NCI-H2196 (cell line): ENCODE results near the gene POLR1H.
"Not testable (repeated sequence)": the region's sequence is repeated elsewhere in the genome, so short reads cannot be mapped to it uniquely, and the experiment has no call there.

ENCODE experiments used
- DNase-seq: peaks from one replicate; lab custom pipeline; 2025; ENCODE audit not compliant: unreplicated experiment; lab: John Stamatoyannopoulos, UW

POLR1H gene, protein sequence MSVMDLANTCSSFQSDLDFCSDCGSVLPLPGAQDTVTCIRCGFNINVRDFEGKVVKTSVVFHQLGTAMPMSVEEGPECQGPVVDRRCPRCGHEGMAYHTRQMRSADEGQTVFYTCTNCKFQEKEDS

DNA sequence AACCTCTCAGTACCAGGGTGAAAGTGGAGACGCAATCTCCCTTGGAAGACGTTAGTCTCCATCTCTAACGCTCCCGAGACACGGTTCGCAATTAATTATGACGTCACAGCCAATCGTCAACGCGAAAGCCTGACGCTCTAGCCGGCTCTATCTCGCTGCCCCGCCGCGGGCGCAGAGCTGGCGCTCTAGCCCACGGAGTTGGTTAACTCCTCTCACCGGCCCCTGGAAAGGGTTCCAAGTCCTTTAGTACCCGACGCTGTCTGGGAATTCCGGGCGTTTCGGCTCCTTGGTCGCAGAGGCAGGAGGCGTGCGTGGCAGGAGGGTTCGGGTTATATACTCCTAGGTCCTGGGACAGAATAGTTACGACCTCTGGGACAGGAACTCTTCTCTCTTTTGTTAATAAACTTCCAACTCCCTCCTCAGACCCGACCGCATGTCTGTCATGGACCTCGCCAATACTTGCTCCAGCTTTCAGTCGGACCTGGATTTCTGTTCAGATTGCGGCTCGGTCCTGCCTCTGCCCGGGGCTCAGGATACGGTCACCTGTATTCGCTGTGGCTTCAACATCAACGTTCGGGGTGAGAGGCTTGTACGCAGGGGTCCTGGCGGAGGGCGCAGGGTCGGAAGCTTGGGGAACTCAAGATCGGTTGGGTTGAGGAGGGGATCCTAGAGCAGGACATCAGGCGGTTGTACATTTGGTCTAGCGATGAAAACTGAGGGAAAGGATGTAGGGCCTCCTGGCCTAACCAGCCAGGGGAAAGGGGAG, at the start of gene POLR1H:
Gene POLR1H (plus strand): TSS at position 174 of the 766 bp plus-strand sequence. CDS start 260 bp downstream, at position 434.
- DNase-seq = peak; percentile 98

DNA sequence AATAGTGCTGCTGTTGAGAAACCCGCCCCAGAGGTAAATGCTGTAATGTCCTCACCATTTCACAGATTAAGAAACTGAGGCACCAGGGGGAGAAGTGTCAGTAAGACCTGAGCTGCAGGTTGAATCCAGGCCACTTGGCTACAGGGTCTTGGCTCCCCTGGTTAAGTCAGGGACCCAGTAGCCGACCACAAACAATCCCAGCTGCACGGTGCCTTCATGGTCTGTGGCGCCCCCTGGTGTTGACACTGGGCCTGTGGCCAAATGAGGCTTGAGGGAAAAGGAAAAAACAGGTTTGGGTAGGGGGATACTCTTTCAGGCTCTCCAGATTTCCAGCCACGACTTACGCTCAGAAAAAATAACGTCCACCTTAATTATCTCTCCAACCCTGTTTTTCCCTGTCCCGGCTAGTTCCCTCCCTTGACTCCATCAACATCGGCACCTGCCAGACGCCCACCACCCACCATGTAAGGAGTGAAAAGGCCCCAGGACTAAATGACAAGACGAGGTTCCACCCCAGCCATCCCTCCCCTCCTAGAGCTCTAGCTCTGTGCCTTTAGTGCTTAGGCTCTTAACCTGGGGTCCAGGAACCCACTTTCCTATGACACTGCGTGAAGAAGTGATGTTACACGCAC, 47.7 kb upstream of the POLR1H start:
- no peak for DNase-seq

DNA sequence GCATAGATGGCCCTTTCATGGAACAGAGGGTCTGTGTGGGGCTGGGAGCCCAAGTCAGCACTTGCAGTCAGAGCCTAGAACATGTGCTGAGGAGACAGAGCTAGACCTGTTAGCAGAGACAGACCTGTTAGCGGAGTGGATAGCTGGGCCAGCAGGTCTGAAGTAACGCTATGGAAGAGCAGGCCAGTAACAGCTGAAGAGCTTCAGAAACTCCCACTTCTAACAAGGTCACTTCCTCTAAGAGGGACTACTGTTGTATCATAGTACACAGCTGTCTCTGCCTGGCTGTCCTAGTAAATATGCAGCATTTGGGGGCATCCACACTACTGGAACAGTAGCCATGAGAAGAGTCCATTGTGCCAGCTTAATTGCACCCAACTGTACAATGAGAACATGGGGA, 41.2 kb upstream of the POLR1H start:
- DNase-seq = no peak

DNA sequence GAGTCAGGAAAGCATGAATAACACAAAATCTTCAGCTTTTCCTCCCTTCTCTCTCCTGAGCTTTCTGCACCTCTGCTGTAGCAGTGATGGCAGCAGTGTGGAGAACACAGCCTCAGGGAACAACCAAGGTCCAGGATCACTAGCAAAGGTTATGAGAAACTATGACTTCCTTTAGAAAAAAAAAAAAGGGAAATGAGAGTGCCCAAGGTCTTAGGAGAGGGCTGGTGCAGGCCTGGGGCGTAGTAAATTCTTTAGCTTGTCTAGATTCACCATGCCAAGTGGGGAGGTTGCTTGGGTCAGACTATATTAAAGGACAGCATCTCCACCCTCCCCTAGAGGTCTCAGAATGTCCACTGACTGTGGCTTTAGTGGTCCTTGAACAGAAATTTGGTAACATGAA, 40.4 kb upstream of the POLR1H start:
- no peak for DNase-seq

DNA sequence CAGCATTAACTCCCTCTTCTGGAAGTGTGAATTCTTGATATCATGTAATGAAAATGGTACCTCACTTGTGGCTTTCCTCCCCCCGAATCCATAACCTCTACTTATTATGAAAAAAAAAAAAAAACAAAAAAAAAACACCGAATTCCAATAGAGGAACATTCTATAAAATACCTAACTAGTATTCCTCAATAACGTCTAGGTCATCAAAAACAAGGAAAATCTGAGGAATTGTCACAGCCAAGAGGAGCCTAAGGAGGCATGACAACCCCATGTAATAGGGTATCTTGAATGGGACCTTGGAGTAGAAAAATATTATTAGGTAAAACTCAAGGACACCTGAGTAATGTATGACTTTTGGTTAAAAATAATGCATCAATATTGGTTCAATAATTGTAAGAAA, 38.9 kb upstream of the POLR1H start:
- no peak for DNase-seq

DNA sequence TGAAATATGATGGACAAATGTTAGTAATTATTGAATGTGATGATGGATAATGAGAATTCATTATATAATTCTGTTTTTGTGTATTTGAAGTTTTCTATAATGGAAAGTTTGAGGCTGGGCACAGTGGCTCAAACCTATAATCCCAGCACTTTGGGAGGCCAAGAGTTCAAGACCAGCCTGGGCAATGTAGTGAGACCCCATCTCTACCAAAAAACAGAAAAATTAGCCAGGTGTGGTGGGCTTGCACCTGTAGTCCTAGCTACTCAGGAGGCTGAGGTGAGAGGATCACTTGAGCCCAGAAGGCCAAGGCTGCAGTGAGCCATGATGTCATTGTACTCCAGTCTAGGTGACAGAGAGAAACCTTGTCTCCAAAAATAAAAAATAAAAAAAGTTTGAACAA, 38.4 kb upstream of the POLR1H start:
- not testable (repeated sequence) for DNase-seq

DNA sequence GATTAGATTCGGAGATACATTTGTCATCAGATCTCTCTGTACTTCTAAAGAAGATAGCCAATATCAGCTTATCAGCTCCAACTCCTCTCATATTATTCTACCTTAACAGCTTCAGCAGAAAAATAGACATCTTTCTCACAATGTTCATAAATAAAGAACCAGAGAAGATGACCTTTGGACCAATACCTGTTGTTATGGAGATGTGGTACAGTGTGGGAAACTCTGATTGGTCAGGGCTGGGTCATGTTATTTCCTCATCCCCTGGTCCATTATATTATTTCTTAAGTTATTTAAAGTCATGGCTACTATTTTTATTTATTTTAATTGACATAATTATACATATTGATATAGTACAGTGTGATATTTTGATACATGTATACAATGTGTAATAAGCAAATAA, 35.9 kb upstream of the POLR1H start:
- no peak for DNase-seq

DNA sequence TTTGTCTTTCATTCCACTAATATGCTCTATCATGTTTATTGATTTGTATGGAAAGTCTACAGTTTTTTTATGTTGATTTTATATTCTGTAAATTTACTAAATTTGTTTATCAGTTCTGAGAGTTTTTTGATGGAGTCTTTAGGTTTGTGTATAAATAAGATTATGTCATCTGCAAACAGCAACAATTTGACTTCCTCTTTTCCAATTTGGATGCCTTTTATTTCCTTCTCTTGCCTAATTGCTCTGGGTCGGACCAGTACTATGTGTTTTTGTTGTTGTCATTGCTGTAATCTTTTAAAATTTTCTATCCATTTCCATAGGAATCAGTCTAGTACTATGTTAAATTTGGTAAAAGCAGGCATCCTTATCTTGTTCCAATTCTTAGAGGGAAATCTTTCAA, 31.5 kb upstream of the POLR1H start:
- DNase-seq = no peak

DNA sequence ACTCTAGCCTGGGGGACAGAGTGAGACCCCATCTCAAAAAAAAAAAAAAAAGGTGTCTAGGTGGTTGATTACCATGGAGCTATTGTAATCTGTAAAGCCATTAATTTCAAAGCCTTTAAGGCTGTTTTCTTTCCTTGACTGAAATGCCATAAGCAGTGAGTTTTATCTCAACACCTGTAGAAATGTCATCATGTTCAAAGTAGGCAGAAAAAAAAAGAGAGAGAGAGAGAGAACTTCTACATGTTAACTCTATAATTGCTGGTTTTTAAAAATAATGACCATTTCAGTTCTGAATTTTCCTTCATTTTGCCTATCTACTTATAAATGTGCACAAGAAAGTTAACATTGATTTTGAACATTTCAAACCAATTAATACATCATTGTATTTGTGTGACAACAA, 29.7 kb upstream of the POLR1H start:
- DNase-seq = no peak

DNA sequence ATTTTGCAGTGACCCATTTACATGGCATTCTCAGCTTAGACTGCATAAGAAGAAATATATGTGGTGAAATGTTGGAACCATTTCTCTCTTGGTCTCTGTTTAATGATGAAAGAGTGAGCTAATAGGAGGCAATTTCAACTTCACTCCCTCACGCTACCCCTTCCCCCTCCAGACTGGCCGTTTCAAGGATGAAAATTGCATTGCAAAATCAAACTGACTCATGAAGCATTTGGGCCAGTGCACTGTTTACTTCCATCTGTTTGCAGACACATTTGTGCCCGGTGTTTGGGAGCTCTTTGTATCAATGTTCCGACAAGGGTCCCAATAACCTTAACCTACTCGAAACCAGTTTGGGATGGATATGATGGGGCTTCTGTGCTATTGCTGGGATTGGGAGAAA, 27.6 kb upstream of the POLR1H start:
- DNase-seq = not testable (repeated sequence)

DNA sequence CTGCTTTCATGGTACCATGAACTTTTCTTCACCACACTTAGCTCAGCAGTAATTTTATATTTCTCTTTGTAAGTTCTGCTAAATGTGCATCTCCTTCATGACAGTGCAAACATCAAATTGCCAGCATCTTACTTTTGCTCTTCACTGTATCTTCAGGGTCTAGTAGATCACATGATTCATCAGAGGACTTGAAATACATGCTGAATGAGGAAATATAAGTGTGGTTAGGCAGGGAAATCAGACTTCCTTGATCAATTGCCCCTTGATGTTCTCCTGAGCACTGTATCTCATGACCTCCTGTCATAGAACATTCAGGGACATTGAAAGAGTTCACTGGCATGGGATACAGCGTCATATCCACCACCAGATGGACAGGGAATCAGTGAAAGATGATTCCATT, 25.3 kb upstream of the POLR1H start:
- no peak for DNase-seq

DNA sequence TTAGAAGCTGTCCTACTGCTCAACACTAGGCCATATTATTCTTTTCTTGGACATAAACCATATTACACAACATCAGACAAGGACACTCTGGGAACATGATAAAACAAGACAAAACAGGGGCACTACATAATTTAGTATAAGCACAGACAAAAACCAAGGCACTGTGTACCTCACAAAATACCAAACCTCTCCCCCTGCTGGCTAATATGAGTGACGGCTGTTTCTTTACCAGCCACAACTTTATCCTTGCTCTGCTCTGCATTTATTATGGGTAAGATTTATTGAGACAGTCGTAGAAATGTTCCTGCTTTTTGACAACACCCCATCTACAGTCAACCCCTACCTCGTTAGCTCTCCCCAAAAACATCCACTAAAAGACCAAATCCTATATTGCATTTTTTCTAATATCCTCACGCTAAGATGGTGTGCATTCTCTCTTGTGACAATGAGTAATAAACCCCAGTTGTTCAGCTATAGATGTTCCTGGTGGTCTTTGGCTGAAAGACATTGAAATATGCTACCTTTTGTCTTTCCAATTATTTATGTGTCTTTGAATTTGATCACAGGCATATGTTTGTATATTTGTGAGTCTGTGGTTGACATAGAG, 23.8 kb upstream of the POLR1H start:
- no peak for DNase-seq

DNA sequence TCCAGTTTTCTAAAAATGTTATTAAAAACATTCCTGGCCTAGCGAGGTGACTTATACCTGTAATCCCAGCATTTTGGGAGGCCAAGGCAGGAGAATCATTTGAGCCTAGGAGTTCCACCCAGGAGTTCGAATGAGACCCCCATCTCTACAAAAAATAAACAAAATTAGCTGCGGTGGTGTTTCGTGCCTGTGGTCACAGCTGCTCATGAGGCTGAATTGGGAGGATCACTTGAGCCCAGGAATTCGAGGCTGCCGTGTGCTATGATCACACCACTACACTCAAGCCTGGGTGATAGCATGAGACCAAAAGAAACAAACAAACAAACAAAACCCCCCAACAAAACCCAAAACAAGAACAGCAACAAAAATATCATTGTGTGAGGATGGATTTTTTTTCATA, 19.8 kb upstream of the POLR1H start:
- DNase-seq = no peak

DNA sequence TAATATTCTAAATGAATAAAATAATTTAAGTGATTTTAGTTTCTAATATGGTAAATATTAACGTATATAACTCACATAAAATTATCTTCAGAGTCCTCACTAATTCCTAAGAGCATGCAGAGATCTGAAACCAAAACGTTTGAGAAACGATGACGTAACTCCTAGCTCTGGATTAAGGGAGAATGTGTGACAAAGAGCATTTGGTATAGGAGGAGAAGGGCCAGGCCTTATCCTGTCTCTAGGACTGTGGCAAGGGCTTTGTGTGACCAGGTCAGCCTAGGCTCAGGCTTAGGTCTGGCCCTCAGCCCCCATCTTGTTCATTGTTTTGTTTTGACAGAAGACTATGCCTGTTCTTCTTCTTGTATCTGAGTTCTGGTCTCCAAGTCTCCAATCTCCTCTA, 19.2 kb upstream of the POLR1H start:
- no peak for DNase-seq

DNA sequence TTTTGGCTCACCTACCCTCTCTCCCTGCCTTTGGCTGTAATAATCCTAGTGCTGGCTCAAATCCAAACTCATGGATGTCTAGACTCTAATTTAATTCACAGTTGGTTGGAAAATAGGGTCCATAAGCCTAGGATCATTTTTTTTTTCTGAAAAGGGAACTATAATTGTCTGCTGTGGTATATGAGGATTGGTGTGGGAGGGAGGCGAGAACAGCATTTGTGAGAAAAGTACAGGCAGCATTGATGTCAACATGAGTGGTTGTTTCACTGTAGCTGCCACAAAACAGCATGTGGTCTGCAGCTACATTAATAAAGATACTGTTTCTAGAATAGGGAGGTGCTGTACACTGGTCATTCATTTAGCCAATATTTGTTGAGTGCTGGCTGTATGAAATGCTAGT, 18.6 kb upstream of the POLR1H start:
- DNase-seq = no peak

DNA sequence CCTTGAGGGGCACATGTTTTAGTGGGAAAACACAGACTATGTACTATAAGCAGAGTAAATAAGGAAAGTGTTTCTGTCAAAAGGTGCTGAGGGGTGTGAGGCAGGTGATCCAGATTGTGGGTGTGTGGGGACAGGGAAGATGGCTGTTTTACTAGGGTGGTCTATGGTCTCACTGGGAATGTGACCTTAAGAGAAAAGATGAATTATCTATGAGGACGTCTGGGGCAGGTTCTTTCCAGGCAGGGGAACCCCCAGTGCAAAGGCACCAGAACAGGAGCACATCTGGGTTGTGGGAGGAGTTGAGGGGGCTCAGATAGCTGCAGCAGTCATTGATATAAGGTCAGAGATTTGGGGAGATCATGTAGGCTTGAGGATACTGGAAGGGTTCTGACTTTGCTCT, 18.2 kb upstream of the POLR1H start:
- DNase-seq = no peak

DNA sequence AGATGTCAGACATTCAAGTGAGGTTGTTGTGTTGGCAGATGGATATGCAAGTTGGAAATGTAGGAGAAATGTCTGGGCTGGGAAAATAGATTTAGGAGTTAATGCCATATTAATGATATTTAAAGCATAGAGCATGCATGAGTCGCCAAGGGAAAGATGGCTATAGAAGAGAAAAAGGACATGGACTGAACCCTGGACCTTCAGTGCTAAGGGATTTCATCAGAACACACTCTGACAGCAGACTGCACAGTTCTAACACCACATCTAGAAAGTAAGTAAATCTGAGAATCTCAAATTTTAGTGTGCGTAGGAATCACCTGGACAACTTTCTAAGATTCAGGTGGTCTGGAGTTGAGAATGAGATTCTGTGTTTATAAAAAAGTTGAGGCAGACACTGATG, 17.3 kb upstream of the POLR1H start:
- DNase-seq = no peak

DNA sequence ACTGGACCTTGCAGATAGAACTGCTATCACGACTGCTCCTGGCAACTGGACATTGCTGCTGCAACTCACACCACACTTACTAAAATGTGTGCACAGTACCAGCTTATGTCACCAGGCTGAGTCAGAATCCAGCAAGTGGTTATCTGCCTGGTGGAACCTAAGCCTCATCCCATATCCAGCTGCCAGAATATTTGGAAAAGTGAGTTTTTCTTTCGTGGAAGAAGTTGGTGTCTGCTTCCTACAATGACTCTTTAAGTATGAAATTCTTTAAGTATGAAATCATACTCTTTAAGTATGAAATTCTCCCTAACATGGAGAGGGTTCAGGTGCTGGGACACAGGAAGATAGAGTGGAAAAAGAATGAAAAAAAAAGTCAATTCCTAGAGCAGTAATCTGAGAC, 16.4 kb upstream of the POLR1H start:
- no peak for DNase-seq

DNA sequence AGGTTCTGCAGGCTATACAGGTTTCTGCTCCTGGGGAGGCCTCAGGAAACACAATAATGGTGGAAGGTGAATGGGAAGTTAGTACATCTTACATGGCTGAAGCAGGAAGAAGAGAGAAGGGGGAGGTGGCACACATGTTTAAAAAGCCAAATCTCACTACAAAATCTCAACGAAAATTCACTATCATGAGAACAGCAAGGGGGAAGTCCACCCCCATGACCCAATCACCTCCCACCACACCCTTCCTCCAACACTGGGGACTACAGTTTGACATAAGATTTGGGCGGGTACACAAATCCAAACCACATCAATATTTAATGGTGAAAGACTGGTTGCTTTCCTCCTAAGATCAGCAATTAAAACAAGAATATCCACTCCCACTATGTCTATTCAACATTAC, 13.8 kb upstream of the POLR1H start:
- DNase-seq = no peak

DNA sequence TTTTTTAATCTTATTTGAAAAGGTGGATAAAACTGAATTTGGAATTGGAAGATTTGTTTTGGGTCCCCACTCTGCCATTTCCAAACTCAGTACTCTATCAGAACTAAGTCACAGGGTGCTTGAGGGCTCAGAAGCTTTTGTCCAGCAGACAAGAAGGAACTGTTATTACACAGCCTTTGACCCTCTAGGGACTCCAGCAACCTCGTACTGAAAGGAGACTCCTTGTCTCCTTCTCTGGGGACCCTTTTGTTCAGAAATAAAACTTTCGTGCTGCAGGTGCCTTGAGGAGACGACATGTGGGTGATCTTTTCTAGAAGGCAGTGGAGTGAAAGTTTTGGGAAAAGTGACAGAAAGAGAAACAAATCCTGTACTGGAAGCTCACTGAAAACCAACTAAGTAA, 7.4 kb upstream of the POLR1H start:
- no peak for DNase-seq

DNA sequence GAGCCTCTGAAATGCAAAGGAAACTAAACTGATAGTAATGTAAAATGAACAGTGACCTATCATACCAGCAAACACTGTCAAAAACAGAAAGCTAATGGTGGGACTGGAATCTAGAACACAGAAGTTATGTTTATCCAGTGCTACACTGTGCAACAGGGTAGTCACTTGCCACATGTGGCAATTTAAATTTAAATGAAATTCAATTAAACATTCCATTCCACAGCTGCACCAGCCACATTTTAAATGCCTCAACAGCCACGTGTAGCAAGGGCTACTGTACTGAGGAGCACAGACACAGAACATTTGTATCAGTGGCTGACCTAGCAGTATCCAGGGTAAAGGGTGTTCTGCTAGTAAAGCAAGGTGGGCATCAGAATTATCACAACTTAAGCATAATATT, 5.6 kb upstream of the POLR1H start:
- no peak for DNase-seq

DNA sequence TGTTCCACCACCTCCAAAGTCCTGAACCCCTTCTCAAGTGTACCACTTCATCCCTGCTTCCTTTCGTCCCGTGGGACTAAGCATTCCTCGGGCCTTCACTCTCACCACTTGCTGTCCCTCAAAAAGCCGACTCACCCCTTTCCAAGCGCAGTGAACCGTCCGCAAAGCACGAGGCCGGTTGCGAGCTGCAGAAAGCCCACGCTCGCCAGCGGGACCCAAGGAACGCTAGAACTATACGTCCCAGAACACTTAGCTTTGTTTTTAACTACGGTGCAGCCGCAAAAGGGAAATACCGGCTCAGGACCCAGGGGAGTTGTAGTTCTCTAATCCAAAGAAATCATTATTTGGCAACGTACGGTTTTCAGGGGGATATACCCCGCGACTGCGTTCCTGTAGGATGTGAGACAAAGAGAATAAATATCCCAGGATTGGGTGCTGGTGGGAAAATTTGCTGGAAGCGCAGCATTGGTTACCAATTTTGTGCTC, 416 bp upstream of the POLR1H start:
- DNase-seq = no peak
